Left lung (tissue), 14 donors: ENCODE results near the gene SERHL2. TPM values are rescaled to one million over a fixed set of nuclear protein-coding genes. Genes with fewer than 3 reads are reported as not detected.
"Not testable (repeated sequence)": the region's sequence is repeated elsewhere in the genome, so short reads cannot be mapped to it uniquely, and the experiment has no call there.

Experiments used
- ATAC-seq: fragments of 200-7000 bp; cut with Tn5 transposase; one replicate; pipeline ENCODE4 v1.9.1; 2020; ENCODE audit warnings: moderate library complexity
- DNase-seq, 4 donors: peaks; one replicate each; pipeline ENCODE4 v3.0.0-alpha.2; 2013 to 2020
- H3K27ac ChIP-seq, 2 donors: fragments of 200-600 bp; sonication (generic) in 1 of 2; one replicate each; pipeline versions ENCODE4 v1.5.0 to v1.8.0; 2020 to 2021
- H3K27me3 ChIP-seq, 2 donors: fragments of 200-600 bp; sonication (generic) in 1 of 2; one replicate each; pipeline versions ENCODE4 v1.5.0 to v1.8.0; 2020 to 2021
- H3K36me3 ChIP-seq, 2 donors: fragments of 200-600 bp; sonication (generic) in 1 of 2; one replicate each; pipeline versions ENCODE4 v1.5.0 to v1.8.0; 2020 to 2021
- H3K4me1 ChIP-seq, 2 donors: fragments of 200-600 bp; one replicate each; pipeline ENCODE4 v1.8.0; 2021
- H3K4me3 ChIP-seq, 2 donors: fragments of 200-600 bp; sonication (generic) in 1 of 2; one replicate each; pipeline versions ENCODE4 v1.5.0 to v1.8.0; 2020 to 2021; ENCODE audit warnings: mild to moderate bottlenecking in 1 of 2
- H3K9me3 ChIP-seq, 2 donors: fragments of 200-600 bp; sonication (generic) in 1 of 2; one replicate each; pipeline versions ENCODE4 v1.5.0 to v1.8.0; 2020 to 2021
- CTCF ChIP-seq, 2 donors: fragments of 200-600 bp; sonication (generic) in 1 of 2; IDR thresholded peaks; one replicate each; pipeline versions ENCODE4 v1.5.0 to v1.8.0; 2021; ENCODE audit warnings: antibody characterized with exemption in 2 of 2
- intact Hi-C, 2 donors: fragments of 100-400 bp; cut with DNase I; formaldehyde crosslinking; loops; one replicate each; pipeline versions ENCODE4 v1.11.2 to v1.14.2; 2022
- long read RNA-seq, 12 donors: library from polyadenylated mRNA in 2 of 12; unstranded in 2 of 12; transcript quantifications; one replicate each; pipeline ENCODE4 v2.0.0 and lab custom pipeline, GENCODE V29; 2019 to 2026
- polyA plus RNA-seq, 6 donors: library from polyadenylated mRNA; unstranded; fragments of 120-200 nt; gene quantifications; one replicate each; pipeline ENCODE4 v1.2.1, GENCODE V29; 2013; ENCODE audit not compliant: insufficient read length in 6 of 6
- total RNA-seq, 2 donors: library from RNA; stranded (reverse); fragmentation: NEBNext Ultra II Directional; extraction: Animal tissue kit (Norgen Biotek cat#: 25700); gene quantifications; one replicate each; pipeline ENCODE4 v1.2.1, GENCODE V29; 2021
- donor health status: DM: no; HTN: yes; CAD: no.
- donor health status: DM: no; HTN: no; CAD: no.

The SERHL2 gene
- total RNA-seq, result 1 to 10 TPM; 2.1 to 3.0 TPM
- 10 to 100 TPM in 3 of 6 donors, 1 to 10 TPM in 3; 7.4 to 10.2 (median 9.7) TPM for polyA plus RNA-seq
- long read RNA-seq, donor 1, result 0 reads
- long read RNA-seq, donor 2, result 0 reads
- long read RNA-seq, donor 3, partial matches to known transcripts, result 0 of 7 reads
- long read RNA-seq, donor 3, other reads (novel, unspliced or antisense), result 7 of 7 reads
- long read RNA-seq, donor 4, partial matches to known transcripts, result 0 of 1 reads
- long read RNA-seq, donor 4, other reads (novel, unspliced or antisense), result 1 of 1 reads
- long read RNA-seq, donor 5, result 0 reads
- long read RNA-seq, donor 6, result 0 reads
- long read RNA-seq, donor 7, partial matches to known transcripts, result 0 of 15 reads
- long read RNA-seq, donor 7, other reads (novel, unspliced or antisense), result 15 of 15 reads
- long read RNA-seq, donor 8, result 0 reads
- long read RNA-seq, donor 9, result 0 reads
- long read RNA-seq, donor 10, result 0 reads
- long read RNA-seq, donor 11, partial matches to known transcripts, result 13 of 192 reads
- long read RNA-seq, donor 11, other reads (novel, unspliced or antisense), result 179 of 192 reads
- long read RNA-seq, donor 12, result 0 reads

- intact Hi-C loops, result no loop called here
- Histone ChIP-seq H3K27ac (no peak within 1 kb of the TSS), H3K9me3 (peaks cover 0 to 1% of the 10 kb centered on the region in 2 donors), H3K27me3 (peaks cover 0 to 17% of the 10 kb centered on the region in 2 donors), H3K4me1 (peaks cover 3 to 11% of the 10 kb centered on the region in 2 donors), H3K4me3 (peak within 1 kb of the TSS; percentile 38 to 63), H3K36me3 (no peaks in the 10 kb centered on the region)
- TF ChIP-seq CTCF (IDR thresholded peaks at IDR 0.05), result no peak
- ATAC-seq (peak; percentile 99), DNase-seq (peak; percentile 79 to 98 (median 94))
Measured at GRCh38 chr22:42553475-42554361, at the start of gene SERHL2. Gene SERHL2, plus strand, starts transcription at chr22:42553956. Its CDS starts 65 bp downstream, at chr22:42554021.

- H3K27me3 ChIP-seq, H3K4me3 ChIP-seq, H3K9me3 ChIP-seq, H3K4me1 ChIP-seq, ATAC-seq, H3K27ac ChIP-seq, DNase-seq, intact Hi-C loops: not testable (repeated sequence)
- peaks cover 0 to 25% of the 10 kb centered on the region in 2 donors for H3K36me3 ChIP-seq
Measured at GRCh38 chr22:42508327-42508974, 45.3 kb upstream of the SERHL2 start.

GRCh38 chr22:42508975-42509364, 44.8 kb upstream of the SERHL2 start:
- intact Hi-C loops, ATAC-seq, DNase-seq, H3K9me3 ChIP-seq, H3K4me3 ChIP-seq, H3K27me3 ChIP-seq, H3K4me1 ChIP-seq, H3K27ac ChIP-seq: not testable (repeated sequence)
- H3K36me3 ChIP-seq, result peaks cover 0 to 30% of the 10 kb centered on the region in 2 donors

- ATAC-seq (no peak), DNase-seq (no peak)
- H3K9me3 ChIP-seq, result no peaks in the 10 kb centered on the region
- no peak overlapping the region for H3K27ac ChIP-seq
- H3K36me3 ChIP-seq, result peaks cover 0 to 35% of the 10 kb centered on the region in 2 donors
- H3K27me3 ChIP-seq, result no peaks in the 10 kb centered on the region
- H3K4me3 ChIP-seq, result no peak overlapping the region
- no peak for TF ChIP-seq CTCF (IDR thresholded peaks at IDR 0.05)
- H3K4me1 ChIP-seq, result no peaks in the 10 kb centered on the region
- intact Hi-C loops, result no loop called here
Measured at GRCh38 chr22:42509548-42509947, 44.2 kb upstream of the SERHL2 start.

GRCh38 chr22:42511401-42511891, 42.3 kb upstream of the SERHL2 start:
- DNase-seq (no peak), ATAC-seq (no peak)
- peaks cover 0 to 52% of the 10 kb centered on the region in 2 donors for H3K36me3 ChIP-seq
- no peaks in the 10 kb centered on the region for H3K4me1 ChIP-seq
- TF ChIP-seq CTCF (IDR thresholded peaks at IDR 0.05), result no peak
- H3K9me3 ChIP-seq, result no peaks in the 10 kb centered on the region
- H3K27ac ChIP-seq, result no peak overlapping the region
- no peak overlapping the region for H3K4me3 ChIP-seq
- no peaks in the 10 kb centered on the region for H3K27me3 ChIP-seq
- intact Hi-C loops, result no loop called here

- H3K9me3 ChIP-seq, H3K27ac ChIP-seq, intact Hi-C loops, H3K4me1 ChIP-seq, H3K4me3 ChIP-seq, H3K27me3 ChIP-seq: not testable (repeated sequence)
- peak in 1 of 4 donors; percentile 61 for DNase-seq
- peak; percentile 56 for ATAC-seq
- peaks cover 0 to 61% of the 10 kb centered on the region in 2 donors for H3K36me3 ChIP-seq
Measured at GRCh38 chr22:42512273-42512990, 41.3 kb upstream of the SERHL2 start.

GRCh38 chr22:42514331-42514730, 39.4 kb upstream of the SERHL2 start:
- H3K9me3 ChIP-seq, H3K4me3 ChIP-seq, H3K27me3 ChIP-seq, DNase-seq, ATAC-seq, H3K4me1 ChIP-seq, H3K27ac ChIP-seq, intact Hi-C loops: not testable (repeated sequence)
- peaks cover 0 to 66% of the 10 kb centered on the region in 2 donors for H3K36me3 ChIP-seq

GRCh38 chr22:42515304-42515703, 38.5 kb upstream of the SERHL2 start:
- DNase-seq, H3K27ac ChIP-seq, H3K27me3 ChIP-seq, H3K9me3 ChIP-seq, ATAC-seq, intact Hi-C loops, H3K4me3 ChIP-seq: not testable (repeated sequence)
- Histone ChIP-seq H3K36me3 (peaks cover 0 to 66% of the 10 kb centered on the region in 2 donors), H3K4me1 (peaks cover 4 to 11% of the 10 kb centered on the region in 2 donors)
